ENCODE data around the gene MRPL2. TPM values are rescaled to one million over a fixed set of nuclear protein-coding genes. Genes with fewer than 3 reads are reported as not detected.
A peak's percentile ranks its signal among the peaks of the same experiment; 100 is the strongest.

Gene MRPL2
- total and polyA plus RNA-seq, 2 donors (not counting 1 experiment from before 2014, with no cell fraction given): 45.6 to 52.8 TPM

- peaks cover 49% of the 10 kb centered on the region for H4K20me1 ChIP-seq (ENCODE audit: control insufficient read depth, insufficient read depth, low read length, poor library complexity, severe bottlenecking)
- Mint-ChIP-seq H3K4me3 (peak overlapping the region; percentile 27), H3K4me1 (peaks cover 38% of the 10 kb centered on the region), H3K9me3 (ENCODE audit: insufficient read depth) (no peaks in the 10 kb centered on the region), H3K27me3 (no peaks in the 10 kb centered on the region), H3K27ac (no peak overlapping the region)
- peaks cover 13 to 36% of the 10 kb centered on the region in 2 donors for H3K4me1 ChIP-seq (ENCODE audit: control insufficient read depth in 2 of 2, insufficient read depth in 2 of 2, low read length in 2 of 2)
- POLR2A ChIA-PET: no interaction called here
- WGBS (ENCODE audit: insufficient coverage): 100% methylated on average over 2 of the region's 2 CpGs
- H3K79me2 ChIP-seq (ENCODE audit: control insufficient read depth, insufficient read depth, low read length): peaks cover 59% of the 10 kb centered on the region
- intact Hi-C loops (cut with micrococcal nuclease): no loop called here
- CTCF ChIA-PET: no interaction called here
- H3K36me3 ChIP-seq (replicated peaks in 1 of 2; ENCODE audit: control extremely low read depth in 1 of 2, control insufficient read depth in 1 of 2, extremely low read depth in 1 of 2, insufficient read depth in 2 of 2, low read length in 1 of 2): peaks cover 3 to 30% of the 10 kb centered on the region in 2 experiments
- H3K9ac ChIP-seq (ENCODE audit: low read length): no peak overlapping the region
- no peak overlapping the region for H3K27ac ChIP-seq (ENCODE audit: low read length in 2 of 2)
- H3K4me3 ChIP-seq (ENCODE audit: control extremely low read depth in 1 of 5, extremely low read depth in 1 of 5, insufficient read depth in 1 of 5, low read depth in 2 of 5, low read length in 4 of 5): no peak overlapping the region
- H3K9me3 ChIP-seq (ENCODE audit: control extremely low read depth in 1 of 3, control insufficient read depth in 2 of 3, insufficient read depth in 1 of 3, low read length in 2 of 3): no peaks in the 10 kb centered on the region
- TF ChIP-seq EZH2 (IDR thresholded peaks at IDR 0.05; ENCODE audit: borderline replicate concordance, insufficient read depth, low read depth, low read length, poor library complexity, severe bottlenecking) (no peak), CTCF (IDR thresholded peaks at IDR 0.05) (no peak)
- no peak overlapping the region for H3K4me2 ChIP-seq (replicated peaks; ENCODE audit: low read depth, low read length, poor library complexity, severe bottlenecking)
- ATAC-seq (ENCODE audit: low read depth) (no peak), DNase-seq (no peak)
- no peak overlapping the region for H2AFZ ChIP-seq (ENCODE audit: insufficient read depth, low read depth, low read length, poor library complexity, severe bottlenecking)
- no peaks in the 10 kb centered on the region for H3K27me3 ChIP-seq (replicated peaks in 1 of 4; ENCODE audit: control extremely low read depth in 1 of 4, control insufficient read depth in 3 of 4, insufficient read depth in 4 of 4, low read length in 3 of 4)
Measured at GRCh38 chr6:43019152-43019551, 40.1 kb downstream of the MRPL2 start.

- TF ChIP-seq CTCF (IDR thresholded peaks at IDR 0.05): no peak
- TF ChIP-seq EZH2 (IDR thresholded peaks at IDR 0.05; ENCODE audit: borderline replicate concordance, insufficient read depth, low read depth, low read length, poor library complexity, severe bottlenecking): no peak
- Mint-ChIP-seq H3K4me3 (no peak overlapping the region), H3K27ac (no peak overlapping the region), H3K27me3 (no peaks in the 10 kb centered on the region), H3K9me3 (ENCODE audit: insufficient read depth) (no peaks in the 10 kb centered on the region), H3K4me1 (peaks cover 54% of the 10 kb centered on the region)
- peaks cover 58% of the 10 kb centered on the region for H3K79me2 ChIP-seq (ENCODE audit: control insufficient read depth, insufficient read depth, low read length)
- intact Hi-C loops (cut with micrococcal nuclease): no loop called here
- ATAC-seq (ENCODE audit: low read depth) (no peak), DNase-seq (no peak)
- no peaks in the 10 kb centered on the region for H3K9me3 ChIP-seq (ENCODE audit: control extremely low read depth in 1 of 3, control insufficient read depth in 2 of 3, insufficient read depth in 1 of 3, low read length in 2 of 3)
- H3K4me2 ChIP-seq (replicated peaks; ENCODE audit: low read depth, low read length, poor library complexity, severe bottlenecking): no peak overlapping the region
- POLR2A ChIA-PET: interaction anchor here (0.6 kb wide), 1 partner anchor 38 kb away, joined by 3 read pairs; no protein-coding TSS in a partner anchor
- no peak overlapping the region for H3K27ac ChIP-seq (ENCODE audit: low read length in 2 of 2)
- WGBS (ENCODE audit: insufficient coverage): 92% methylated on average over 12 of the region's 12 CpGs
- peaks cover 3 to 34% of the 10 kb centered on the region in 2 experiments for H3K36me3 ChIP-seq (replicated peaks in 1 of 2; ENCODE audit: control extremely low read depth in 1 of 2, control insufficient read depth in 1 of 2, extremely low read depth in 1 of 2, insufficient read depth in 2 of 2, low read length in 1 of 2)
- no peak overlapping the region for H3K4me3 ChIP-seq (ENCODE audit: control extremely low read depth in 1 of 5, extremely low read depth in 1 of 5, insufficient read depth in 1 of 5, low read depth in 2 of 5, low read length in 4 of 5)
- no peak overlapping the region for H3K9ac ChIP-seq (ENCODE audit: low read length)
- no peak overlapping the region for H2AFZ ChIP-seq (ENCODE audit: insufficient read depth, low read depth, low read length, poor library complexity, severe bottlenecking)
- H3K4me1 ChIP-seq (ENCODE audit: control insufficient read depth in 2 of 2, insufficient read depth in 2 of 2, low read length in 2 of 2): peaks cover 23 to 30% of the 10 kb centered on the region in 2 donors
- H4K20me1 ChIP-seq (ENCODE audit: control insufficient read depth, insufficient read depth, low read length, poor library complexity, severe bottlenecking): peaks cover 40% of the 10 kb centered on the region
- CTCF ChIA-PET: no interaction called here
- H3K27me3 ChIP-seq (replicated peaks in 1 of 4; ENCODE audit: control extremely low read depth in 1 of 4, control insufficient read depth in 3 of 4, insufficient read depth in 4 of 4, low read length in 3 of 4): no peaks in the 10 kb centered on the region
Measured at GRCh38 chr6:43016943-43017334, 42.3 kb downstream of the MRPL2 start.

Data from B cell (primary cell).